ENCODE measurements around the gene CRISP3.

Gene CRISP3

GRCh38 chr6:49764571-49765236 is 20.5 kb upstream of the CRISP3 start:
- Histone ChIP-seq H3K79me2 (ENCODE audit: control insufficient read depth, low read length) (no peaks in the 10 kb centered on the region), H3K27me3 (ENCODE audit: control insufficient read depth, low read length) (no peaks in the 10 kb centered on the region), H3K4me2 (ENCODE audit: low read length) (no peak overlapping the region), H3K9me3 (ENCODE audit: control insufficient read depth, insufficient read depth, low read length) (no peaks in the 10 kb centered on the region), H3K4me3 (ENCODE audit: low read length) (no peak overlapping the region), H3K4me1 (ENCODE audit: control insufficient read depth, low read length) (no peaks in the 10 kb centered on the region), H3K9me2 (replicated peaks; ENCODE audit: control insufficient read depth, low read length) (no peaks in the 10 kb centered on the region), H4K20me1 (ENCODE audit: control insufficient read depth, insufficient read depth, low read depth, low read length) (no peaks in the 10 kb centered on the region), H3K27ac (ENCODE audit: low read depth, low read length) (no peak overlapping the region), H3K36me3 (ENCODE audit: control insufficient read depth, low read length) (no peaks in the 10 kb centered on the region), H3F3A (ENCODE audit: control insufficient read depth, insufficient read depth) (no peaks in the 10 kb centered on the region)
- no peak for TF ChIP-seq EZH2phosphoT487 (IDR thresholded peaks at IDR 0.05; ENCODE audit: borderline replicate concordance, low read length)
- TF ChIP-seq, protein P1, sequence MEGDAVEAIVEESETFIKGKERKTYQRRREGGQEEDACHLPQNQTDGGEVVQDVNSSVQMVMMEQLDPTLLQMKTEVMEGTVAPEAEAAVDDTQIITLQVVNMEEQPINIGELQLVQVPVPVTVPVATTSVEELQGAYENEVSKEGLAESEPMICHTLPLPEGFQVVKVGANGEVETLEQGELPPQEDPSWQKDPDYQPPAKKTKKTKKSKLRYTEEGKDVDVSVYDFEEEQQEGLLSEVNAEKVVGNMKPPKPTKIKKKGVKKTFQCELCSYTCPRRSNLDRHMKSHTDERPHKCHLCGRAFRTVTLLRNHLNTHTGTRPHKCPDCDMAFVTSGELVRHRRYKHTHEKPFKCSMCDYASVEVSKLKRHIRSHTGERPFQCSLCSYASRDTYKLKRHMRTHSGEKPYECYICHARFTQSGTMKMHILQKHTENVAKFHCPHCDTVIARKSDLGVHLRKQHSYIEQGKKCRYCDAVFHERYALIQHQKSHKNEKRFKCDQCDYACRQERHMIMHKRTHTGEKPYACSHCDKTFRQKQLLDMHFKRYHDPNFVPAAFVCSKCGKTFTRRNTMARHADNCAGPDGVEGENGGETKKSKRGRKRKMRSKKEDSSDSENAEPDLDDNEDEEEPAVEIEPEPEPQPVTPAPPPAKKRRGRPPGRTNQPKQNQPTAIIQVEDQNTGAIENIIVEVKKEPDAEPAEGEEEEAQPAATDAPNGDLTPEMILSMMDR (IDR thresholded peaks at IDR 0.05; ENCODE audit: low read depth, low read length, poor library complexity, severe bottlenecking): no peak

- no peak overlapping the region for H3K27ac ChIP-seq (ENCODE audit: low read depth, low read length)
- no peaks in the 10 kb centered on the region for H3K9me2 ChIP-seq (replicated peaks; ENCODE audit: control insufficient read depth, low read length)
- no peaks in the 10 kb centered on the region for H3K9me3 ChIP-seq (ENCODE audit: control insufficient read depth, insufficient read depth, low read length)
Observed at GRCh38 chr6:49743429-49743828, 759 bp downstream of the CRISP3 start.

GRCh38 chr6:49739423-49739822 is 4.8 kb downstream of the CRISP3 start:
- no peak overlapping the region for H3K4me3 ChIP-seq (ENCODE audit: low read length)
- H3K79me2 ChIP-seq (ENCODE audit: control insufficient read depth, low read length): no peaks in the 10 kb centered on the region
- no peaks in the 10 kb centered on the region for H3F3A ChIP-seq (ENCODE audit: control insufficient read depth, insufficient read depth)
- no peaks in the 10 kb centered on the region for H3K9me2 ChIP-seq (replicated peaks; ENCODE audit: control insufficient read depth, low read length)
- no peak for TF ChIP-seq EZH2phosphoT487 (IDR thresholded peaks at IDR 0.05; ENCODE audit: borderline replicate concordance, low read length)
- TF ChIP-seq, protein P1 (IDR thresholded peaks at IDR 0.05; ENCODE audit: low read depth, low read length, poor library complexity, severe bottlenecking): no peak
- H3K27me3 ChIP-seq (ENCODE audit: control insufficient read depth, low read length): no peaks in the 10 kb centered on the region
- no peaks in the 10 kb centered on the region for H3K36me3 ChIP-seq (ENCODE audit: control insufficient read depth, low read length)
- no peaks in the 10 kb centered on the region for H3K4me1 ChIP-seq (ENCODE audit: control insufficient read depth, low read length)
- no peaks in the 10 kb centered on the region for H3K9me3 ChIP-seq (ENCODE audit: control insufficient read depth, insufficient read depth, low read length)
- H4K20me1 ChIP-seq (ENCODE audit: control insufficient read depth, insufficient read depth, low read depth, low read length): no peaks in the 10 kb centered on the region
- no peak overlapping the region for H3K27ac ChIP-seq (ENCODE audit: low read depth, low read length)
- no peak overlapping the region for H3K4me2 ChIP-seq (ENCODE audit: low read length)

More at GRCh38 chr6:49743429-49743828, 759 bp downstream of the CRISP3 start:
- Histone ChIP-seq H3K4me3 (ENCODE audit: low read length) (no peak overlapping the region), H3K79me2 (ENCODE audit: control insufficient read depth, low read length) (no peaks in the 10 kb centered on the region), H3K27me3 (ENCODE audit: control insufficient read depth, low read length) (no peaks in the 10 kb centered on the region), H3K36me3 (ENCODE audit: control insufficient read depth, low read length) (no peaks in the 10 kb centered on the region), H3K4me2 (ENCODE audit: low read length) (no peak overlapping the region), H3F3A (ENCODE audit: control insufficient read depth, insufficient read depth) (no peaks in the 10 kb centered on the region), H4K20me1 (ENCODE audit: control insufficient read depth, insufficient read depth, low read depth, low read length) (no peaks in the 10 kb centered on the region), H3K4me1 (ENCODE audit: control insufficient read depth, low read length) (no peaks in the 10 kb centered on the region)
- TF ChIP-seq EZH2phosphoT487 (IDR thresholded peaks at IDR 0.05; ENCODE audit: borderline replicate concordance, low read length): no peak
- TF ChIP-seq, protein P1 (IDR thresholded peaks at IDR 0.05; ENCODE audit: low read depth, low read length, poor library complexity, severe bottlenecking): no peak
